DND-41 (cell line): Measurements from ENCODE around the gene DAD1.

ENCODE experiments used
- CTCF ChIP-seq: IDR thresholded peaks from 2 replicates; pipeline ENCODE4 v1.5.1; 2012; ENCODE audit warnings: borderline replicate concordance, low read length, moderate library complexity, mild to moderate bottlenecking; ENCODE audit not compliant: poor library complexity, severe bottlenecking; ENCODE audit errors: extremely low read depth
- EZH2 ChIP-seq: IDR thresholded peaks from 3 replicates; pipeline ENCODE4 v1.6.1; 2012; ENCODE audit warnings: borderline replicate concordance, low read depth, mild to moderate bottlenecking, moderate library complexity, low read length, inconsistent platforms; ENCODE audit not compliant: severe bottlenecking

- TF ChIP-seq CTCF (no peak), EZH2 (no peak)
Observed at GRCh38 chr14:22547948-22548750, 40.9 kb downstream of the DAD1 start.
